Neuronal stem cell (in vitro differentiated cells): ENCODE data around the gene RHO.

ENCODE experiments used
- DNase-seq: peaks from one replicate; pipeline ENCODE4 v3.0.0-alpha.2; 2013; ENCODE audit warnings: low spot score
- H2AFZ ChIP-seq: one replicate; pipeline ENCODE4 v1.6.1; 2013; ENCODE audit warnings: mild to moderate bottlenecking, low read length, inconsistent platforms
- H2AK5ac ChIP-seq: 2 replicates; pipeline ENCODE4 v1.6.1; 2013; ENCODE audit warnings: low read depth, mild to moderate bottlenecking, inconsistent platforms, low read length, moderate library complexity, mixed read lengths
- H2BK120ac ChIP-seq: 2 replicates; pipeline ENCODE4 v1.6.1; 2013; ENCODE audit warnings: low read depth, mild to moderate bottlenecking, inconsistent platforms, low read length, moderate library complexity, mixed read lengths
- H2BK12ac ChIP-seq: one replicate; pipeline ENCODE4 v1.6.1; 2013; ENCODE audit warnings: low read length, inconsistent platforms
- H2BK15ac ChIP-seq: 2 replicates; pipeline ENCODE4 v1.6.1; 2013; ENCODE audit warnings: mild to moderate bottlenecking, low read length, inconsistent platforms, mixed read lengths
- H2BK5ac ChIP-seq: one replicate; pipeline ENCODE4 v1.6.1; 2013; ENCODE audit warnings: inconsistent platforms, mild to moderate bottlenecking, low read length, moderate library complexity
- H3K14ac ChIP-seq: one replicate; pipeline ENCODE4 v1.6.1; 2013; ENCODE audit warnings: low read length, inconsistent platforms
- H3K18ac ChIP-seq: 2 replicates; pipeline ENCODE4 v1.6.1; 2013; ENCODE audit warnings: low read length, inconsistent platforms
- H3K23ac ChIP-seq: 2 replicates; pipeline ENCODE4 v1.6.1; 2013; ENCODE audit warnings: low read depth, mild to moderate bottlenecking, mixed read lengths, low read length, inconsistent platforms; ENCODE audit not compliant: poor library complexity
- H3K27ac ChIP-seq: replicated peaks from 3 replicates; pipeline ENCODE4 v1.5.1; 2013; ENCODE audit warnings: low read length, inconsistent platforms
- H3K27me3 ChIP-seq, 3 experiments: 2 replicates each; pipeline ENCODE4 v1.6.1; 2013; ENCODE audit warnings: low read length in 3 of 3, mild to moderate bottlenecking in 2 of 3, inconsistent platforms in 1 of 3, low read depth in 1 of 3, mixed read lengths in 1 of 3, moderate library complexity in 1 of 3; ENCODE audit not compliant: control insufficient read depth in 3 of 3, insufficient read depth in 3 of 3
- H3K36me3 ChIP-seq, 2 donors: replicated peaks in 1 of 2; 2 replicates each; pipeline ENCODE4 v1.6.1; 2013; ENCODE audit warnings: low read length in 2 of 2; ENCODE audit not compliant: control insufficient read depth in 2 of 2, insufficient read depth in 2 of 2
- H3K4ac ChIP-seq: 2 replicates; pipeline ENCODE4 v1.6.1; 2013; ENCODE audit warnings: inconsistent platforms, mild to moderate bottlenecking, low read length, moderate library complexity
- H3K4me1 ChIP-seq, 2 donors: 1 replicate in 1 of 2; 2 replicates in 1 of 2; pipeline ENCODE4 v1.6.1; 2013; ENCODE audit warnings: low read length in 2 of 2, low read depth in 1 of 2; ENCODE audit not compliant: control insufficient read depth in 2 of 2, insufficient read depth in 1 of 2
- H3K4me2 ChIP-seq: one replicate; pipeline ENCODE4 v1.6.1; 2013; ENCODE audit warnings: mild to moderate bottlenecking, low read length, inconsistent platforms; ENCODE audit not compliant: insufficient read depth, poor library complexity, severe bottlenecking
- H3K4me3 ChIP-seq, 2 donors: 2 replicates each; pipeline ENCODE4 v1.5.1; 2013; ENCODE audit warnings: low read length in 2 of 2, mild to moderate bottlenecking in 2 of 2, inconsistent platforms in 1 of 2, moderate library complexity in 1 of 2
- H3K79me1 ChIP-seq: one replicate; pipeline ENCODE4 v1.6.1; 2013; ENCODE audit warnings: low read depth, mild to moderate bottlenecking, inconsistent platforms, low read length, moderate library complexity
- H3K9ac ChIP-seq: one replicate; pipeline ENCODE4 v1.6.1; 2013; ENCODE audit warnings: mild to moderate bottlenecking, low read depth, low read length, inconsistent platforms; ENCODE audit not compliant: poor library complexity
- H3K9me3 ChIP-seq, 2 donors: replicated peaks in 1 of 2; 2 replicates each; pipeline versions ENCODE3 to v1.6.1; 2013; ENCODE audit warnings: low read length in 2 of 2, mild to moderate bottlenecking in 2 of 2, inconsistent platforms in 1 of 2, low read depth in 1 of 2, mixed read lengths in 1 of 2, moderate library complexity in 1 of 2; ENCODE audit not compliant: control insufficient read depth in 2 of 2, insufficient read depth in 1 of 2
- H4K8ac ChIP-seq: one replicate; pipeline ENCODE4 v1.6.1; 2013; ENCODE audit warnings: low read depth, mild to moderate bottlenecking, inconsistent platforms, low read length, moderate library complexity
- H4K91ac ChIP-seq: one replicate; pipeline ENCODE4 v1.6.1; 2013; ENCODE audit warnings: low read length, low read depth, mild to moderate bottlenecking, inconsistent platforms; ENCODE audit not compliant: poor library complexity
- WGBS, 2 donors: extraction: QIAGEN DNeasy Blood & Tissue Kit; methylation state at CpG; one replicate each; pipeline ENCODE4 v1.1.7; 2013; ENCODE audit warnings: missing lambda C conversion rate in 2 of 2, mixed read lengths in 1 of 2; ENCODE audit not compliant: insufficient read length in 2 of 2, insufficient replicate concordance in 1 of 2; ENCODE audit errors: extremely low coverage in 2 of 2; 5-methylcytosine and 5-hydroxymethylcytosine counted together

RHO gene

GRCh38 chr3:129548104-129548965 is 19.9 kb downstream of the RHO start:
- H3K27ac ChIP-seq = no peak overlapping the region
- peak overlapping the region; percentile 84 for H2BK15ac ChIP-seq
- H3K23ac ChIP-seq = peak overlapping the region; percentile 39
- H3K4me2 ChIP-seq = no peak overlapping the region
- no peak overlapping the region for H3K4me3 ChIP-seq
- no peak overlapping the region for H3K4ac ChIP-seq
- peak overlapping the region; percentile 58 for H3K14ac ChIP-seq
- peak overlapping the region; percentile 67 for H2AK5ac ChIP-seq
- WGBS, 2 donors = no CpG with 5 or more reads among the region's 19 CpGs
- H3K18ac ChIP-seq = peak overlapping the region; percentile 84
- peak overlapping the region; percentile 40 for H2AFZ ChIP-seq
- H3K4me1 ChIP-seq = peaks cover 9 to 17% of the 10 kb centered on the region in 2 donors
- peak overlapping the region; percentile 74 for H2BK120ac ChIP-seq
- no peaks in the 10 kb centered on the region for H3K27me3 ChIP-seq
- no peaks in the 10 kb centered on the region for H3K36me3 ChIP-seq
- no peaks in the 10 kb centered on the region for H3K9me3 ChIP-seq
- no peak overlapping the region for H4K8ac ChIP-seq
- no peak overlapping the region for H3K9ac ChIP-seq
- no peaks in the 10 kb centered on the region for H3K79me1 ChIP-seq
- peak overlapping the region; percentile 20 for H2BK5ac ChIP-seq
- DNase-seq = no peak
- H4K91ac ChIP-seq = no peak overlapping the region
- H2BK12ac ChIP-seq = no peak overlapping the region

- H2BK120ac ChIP-seq = peak overlapping the region; percentile 73
- H3K23ac ChIP-seq = peak overlapping the region; percentile 82
- H3K36me3 ChIP-seq = no peaks in the 10 kb centered on the region
- H4K91ac ChIP-seq = no peak overlapping the region
- H3K9ac ChIP-seq = no peak overlapping the region
- peak overlapping the region; percentile 40 for H2AFZ ChIP-seq
- no peak overlapping the region for H4K8ac ChIP-seq
- H3K4me2 ChIP-seq = no peak overlapping the region
- H3K27ac ChIP-seq = no peak overlapping the region
- H3K4me3 ChIP-seq = no peak overlapping the region
- H2BK12ac ChIP-seq = peak overlapping the region; percentile 60
- H3K9me3 ChIP-seq = no peaks in the 10 kb centered on the region
- peak overlapping the region; percentile 71 for H3K18ac ChIP-seq
- peak overlapping the region; percentile 20 for H2BK5ac ChIP-seq
- H2BK15ac ChIP-seq = peak overlapping the region; percentile 79
- DNase-seq = no peak
- peak overlapping the region; percentile 67 for H2AK5ac ChIP-seq
- H3K14ac ChIP-seq = peak overlapping the region; percentile 58
- peaks cover 9 to 22% of the 10 kb centered on the region in 2 donors for H3K4me1 ChIP-seq
- H3K79me1 ChIP-seq = no peaks in the 10 kb centered on the region
- peak overlapping the region; percentile 99 for H3K4ac ChIP-seq
- no CpG with 5 or more reads among the region's 18 CpGs for WGBS, 2 donors
- no peaks in the 10 kb centered on the region for H3K27me3 ChIP-seq
Observed at GRCh38 chr3:129549006-129549800, 20.8 kb downstream of the RHO start.

- Histone ChIP-seq H2BK15ac (no peak overlapping the region), H3K4me3 (no peak overlapping the region), H2AK5ac (no peak overlapping the region), H3K14ac (no peak overlapping the region), H3K79me1 (no peaks in the 10 kb centered on the region), H3K9ac (no peak overlapping the region), H3K9me3 (no peaks in the 10 kb centered on the region), H4K8ac (no peak overlapping the region), H3K27ac (no peak overlapping the region), H3K4me1 (peaks cover 11 to 22% of the 10 kb centered on the region in 2 donors), H3K36me3 (no peaks in the 10 kb centered on the region), H3K27me3 (no peaks in the 10 kb centered on the region), H2BK12ac (no peak overlapping the region), H4K91ac (no peak overlapping the region), H3K18ac (no peak overlapping the region), H2BK5ac (no peak overlapping the region), H3K4ac (no peak overlapping the region), H2BK120ac (no peak overlapping the region), H2AFZ (no peak overlapping the region), H3K4me2 (no peak overlapping the region), H3K23ac (no peak overlapping the region)
- DNase-seq = no peak
- WGBS, 2 donors = no CpG with 5 or more reads among the region's 3 CpGs
Observed at GRCh38 chr3:129549805-129550204, 21.4 kb downstream of the RHO start.
